Measurements from ENCODE around the gene INSYN2A.

GRCh38 chr10:127148933-127149220, 47.5 kb downstream of the INSYN2A start:
- TF ChIP-seq POLR2AphosphoS5 (IDR thresholded peaks at IDR 0.05) (no peak), CTCF (IDR thresholded peaks at IDR 0.05) (no peak), POLR2A (IDR thresholded peaks at IDR 0.05) (no peak)

Measured in upper lobe of left lung (tissue), 4 donors.